CD14-positive monocyte (primary cell): Measurements from ENCODE around the gene ADAMTS17. TPM values are rescaled to one million over a fixed set of nuclear protein-coding genes. Genes with fewer than 3 reads are reported as not detected.

ENCODE experiments used
- DNase-seq, 3 donors: peaks; one replicate each; pipeline ENCODE4 v3.0.0-alpha.2; 2011 to 2022
- H2AFZ ChIP-seq: 2 replicates; pipeline ENCODE4 v1.6.0; 2012; ENCODE audit warnings: mild to moderate bottlenecking, low read depth, low read length, inconsistent platforms; ENCODE audit not compliant: insufficient read depth, poor library complexity, severe bottlenecking
- H3K27ac ChIP-seq, 2 donors: 1 replicate in 1 of 2; 2 replicates in 1 of 2; pipeline ENCODE4 v1.5.1; 2012 to 2013; ENCODE audit warnings: low read length in 2 of 2, control low read depth in 1 of 2, inconsistent platforms in 1 of 2, low read depth in 1 of 2, mild to moderate bottlenecking in 1 of 2
- H3K27me3 ChIP-seq, 2 donors: one replicate each; pipeline versions ENCODE4 v1.6.0 to v1.6.1; 2011 to 2013; ENCODE audit warnings: low read length in 2 of 2; ENCODE audit not compliant: control insufficient read depth in 2 of 2, insufficient read depth in 2 of 2
- H3K36me3 ChIP-seq, 2 donors: replicated peaks in 1 of 2; 1 replicate in 1 of 2; 2 replicates in 1 of 2; pipeline versions ENCODE4 v1.5.1 to v1.6.1; 2012 to 2013; ENCODE audit warnings: low read length in 2 of 2, control low read depth in 1 of 2, inconsistent platforms in 1 of 2, mild to moderate bottlenecking in 1 of 2; ENCODE audit not compliant: insufficient read depth in 2 of 2, control insufficient read depth in 1 of 2
- H3K4me1 ChIP-seq, 2 donors: 1 replicate in 1 of 2; 2 replicates in 1 of 2; pipeline versions ENCODE4 v1.5.1 to v1.6.1; 2012 to 2013; ENCODE audit warnings: low read length in 2 of 2, control low read depth in 1 of 2, inconsistent platforms in 1 of 2, mild to moderate bottlenecking in 1 of 2, moderate library complexity in 1 of 2; ENCODE audit not compliant: insufficient read depth in 2 of 2, control insufficient read depth in 1 of 2
- H3K4me2 ChIP-seq: replicated peaks from 2 replicates; pipeline ENCODE3; 2012; ENCODE audit warnings: low read length, moderate library complexity, mild to moderate bottlenecking; ENCODE audit not compliant: poor library complexity, severe bottlenecking; ENCODE audit errors: extremely low read depth
- H3K4me3 ChIP-seq, 3 experiments: fragments of 200-600 bp in 1 of 3; sonication (generic) in 1 of 3; replicated peaks in 1 of 3; 1 replicate in 2 of 3; 2 replicates in 1 of 3; pipeline ENCODE4 v1.5.1; 2011 to 2013; ENCODE audit warnings: low read length in 3 of 3, mild to moderate bottlenecking in 3 of 3, control low read depth in 2 of 3, low read depth in 2 of 3, inconsistent platforms in 1 of 3, moderate library complexity in 1 of 3
- H3K79me2 ChIP-seq: 2 replicates; pipeline ENCODE4 v1.6.0; 2012; ENCODE audit warnings: mild to moderate bottlenecking, control low read depth, inconsistent platforms, low read length, moderate library complexity; ENCODE audit not compliant: insufficient read depth
- H3K9ac ChIP-seq: 2 replicates; pipeline ENCODE4 v1.6.0; 2017; ENCODE audit warnings: low read length, mild to moderate bottlenecking; ENCODE audit not compliant: insufficient read depth, poor library complexity, severe bottlenecking
- H3K9me3 ChIP-seq, 2 donors: replicated peaks in 1 of 2; 1 replicate in 1 of 2; 2 replicates in 1 of 2; pipeline versions ENCODE4 v1.5.1 to v1.6.1; 2012 to 2013; ENCODE audit warnings: low read length in 2 of 2, control low read depth in 1 of 2; ENCODE audit not compliant: control insufficient read depth in 1 of 2, insufficient read depth in 1 of 2
- H4K20me1 ChIP-seq: 2 replicates; pipeline ENCODE4 v1.6.0; 2012; ENCODE audit warnings: mild to moderate bottlenecking, low read length, control low read depth, moderate library complexity; ENCODE audit not compliant: insufficient read depth
- H3K27ac Mint-ChIP-seq, 7 donors: one replicate each; pipeline ENCODE4 v1.8.0; 2020; ENCODE audit warnings: mild to moderate bottlenecking in 7 of 7, mixed read lengths in 7 of 7, moderate library complexity in 6 of 7, inconsistent platforms in 2 of 7
- H3K27me3 Mint-ChIP-seq, 3 donors: one replicate each; pipeline ENCODE4 v1.8.0; 2021 to 2022; ENCODE audit warnings: low read depth in 3 of 3, mild to moderate bottlenecking in 3 of 3, mixed read lengths in 3 of 3, moderate library complexity in 3 of 3, inconsistent platforms in 1 of 3
- H3K36me3 Mint-ChIP-seq, 2 donors: one replicate each; pipeline ENCODE4 v1.8.0; 2020; ENCODE audit warnings: mixed read lengths in 2 of 2, inconsistent platforms in 1 of 2, mild to moderate bottlenecking in 1 of 2
- H3K4me1 Mint-ChIP-seq: one replicate; pipeline ENCODE4 v1.8.0; 2020; ENCODE audit warnings: mild to moderate bottlenecking, mixed read lengths
- H3K4me3 Mint-ChIP-seq, 2 donors: one replicate each; pipeline ENCODE4 v1.8.0; 2020; ENCODE audit warnings: mild to moderate bottlenecking in 2 of 2, mixed read lengths in 2 of 2, moderate library complexity in 1 of 2
- H3K9me3 Mint-ChIP-seq, 7 donors: one replicate each; pipeline ENCODE4 v1.8.0; 2020 to 2022; ENCODE audit warnings: mixed read lengths in 7 of 7, mild to moderate bottlenecking in 6 of 7, moderate library complexity in 6 of 7, inconsistent platforms in 2 of 7
- CTCF ChIP-seq: fragments of 200-600 bp; IDR thresholded peaks from one replicate; pipeline ENCODE4 v1.8.0; 2022; ENCODE audit warnings: antibody characterized with exemption, mild to moderate bottlenecking
- WGBS: methylation state at CpG from one replicate; pipeline ENCODE4 v1.1.5; 2013; ENCODE audit warnings: missing lambda C conversion rate; ENCODE audit not compliant: insufficient coverage; 5-methylcytosine and 5-hydroxymethylcytosine counted together
- intact Hi-C, 2 donors: fragments of 100-400 bp; cut with micrococcal nuclease; formaldehyde crosslinking; loops; one replicate each; pipeline versions ENCODE4 v1.15.0 to v1.15.1; 2023
- polyA plus RNA-seq, 3 donors: library from polyadenylated mRNA; depleted of rRNA in 1 of 3; unstranded in 2 of 3; stranded (reverse) in 1 of 3; fragments of 300-500 nt in 2 of 3; fragments of >200 nt in 1 of 3; fragmentation: Illumina TruSeq in 2 of 3; gene quantifications; 1 replicate in 2 of 3; 2 replicates in 1 of 3; pipeline ENCODE4 v1.2.3, GENCODE V29; 2012 to 2021

The ADAMTS17 gene
- polyA plus RNA-seq, 3 donors: 0.03 to 0.25 TPM; not detected in 1

GRCh38 chr15:100229181-100230163, 112.3 kb downstream of the ADAMTS17 start:
- Mint-ChIP-seq H3K9me3 (peaks cover 2 to 18% (median 7%) of the 10 kb centered on the region in 7 donors), H3K27ac (no peak overlapping the region)
- intact Hi-C loops: no loop called here

GRCh38 chr15:100227781-100228180, 114.0 kb downstream of the ADAMTS17 start:
- no peaks in the 10 kb centered on the region for H3K79me2 ChIP-seq
- peaks cover 0 to 3% (median 0%) of the 10 kb centered on the region in 3 donors for H3K27me3 Mint-ChIP-seq
- H3K4me1 Mint-ChIP-seq: no peaks in the 10 kb centered on the region
- no peak overlapping the region for H3K4me2 ChIP-seq
- H3K36me3 ChIP-seq: no peaks in the 10 kb centered on the region
- H3K9me3 Mint-ChIP-seq: peaks cover 2 to 17% (median 7%) of the 10 kb centered on the region in 7 donors
- no peak overlapping the region for H3K9ac ChIP-seq
- no peak overlapping the region for H3K27ac Mint-ChIP-seq
- H3K9me3 ChIP-seq: peaks cover 0 to 14% of the 10 kb centered on the region in 2 donors
- H3K36me3 Mint-ChIP-seq: no peaks in the 10 kb centered on the region
- H3K4me3 ChIP-seq: no peak overlapping the region
- no peak overlapping the region for H3K4me3 Mint-ChIP-seq
- intact Hi-C loops: no loop called here
- no peak for TF ChIP-seq CTCF
- H3K27ac ChIP-seq: no peak overlapping the region
- 91% methylated on average over 7 of the region's 9 CpGs for WGBS
- no peak overlapping the region for H2AFZ ChIP-seq
- no peak for DNase-seq
- no peaks in the 10 kb centered on the region for H3K4me1 ChIP-seq
- no peaks in the 10 kb centered on the region for H3K27me3 ChIP-seq
- H4K20me1 ChIP-seq: no peaks in the 10 kb centered on the region

More at GRCh38 chr15:100229181-100230163, 112.3 kb downstream of the ADAMTS17 start:
- Histone ChIP-seq H3K4me2 (no peak overlapping the region), H3K4me1 (no peaks in the 10 kb centered on the region), H3K9me3 (peaks cover 0 to 14% of the 10 kb centered on the region in 2 donors), H3K27ac (no peak overlapping the region), H2AFZ (no peak overlapping the region), H3K79me2 (no peaks in the 10 kb centered on the region), H3K4me3 (no peak overlapping the region), H3K9ac (no peak overlapping the region), H3K27me3 (no peaks in the 10 kb centered on the region), H3K36me3 (no peaks in the 10 kb centered on the region), H4K20me1 (no peaks in the 10 kb centered on the region)
- H3K27me3 Mint-ChIP-seq: peaks cover 2 to 5% (median 3%) of the 10 kb centered on the region in 3 donors
- H3K4me1 Mint-ChIP-seq: no peaks in the 10 kb centered on the region
- no peak for TF ChIP-seq CTCF
- no peaks in the 10 kb centered on the region for H3K36me3 Mint-ChIP-seq
- 74% methylated on average over 8 of the region's 9 CpGs for WGBS
- no peak overlapping the region for H3K4me3 Mint-ChIP-seq
- no peak for DNase-seq
